Thoracic aorta (tissue), 2 donors: ENCODE measurements around the gene UBE2H. TPM values are rescaled to one million over a fixed set of nuclear protein-coding genes. Genes with fewer than 3 reads are reported as not detected.

Source experiments
- ATAC-seq: fragments of 150-250 bp; one replicate; pipeline ENCODE4 v1.8.0; 2017; ENCODE audit warnings: low read depth; ENCODE audit not compliant: insufficient number of reproducible peaks, low FRiP score
- DNase-seq: peaks from one replicate; pipeline ENCODE4 v3.0.0-alpha.2; 2020; ENCODE audit warnings: low spot score
- H3K27ac ChIP-seq, 2 donors: fragments of 200-600 bp; sonication (generic); 1 replicate in 1 of 2; 2 replicates in 1 of 2; pipeline ENCODE4 v1.5.1; 2016; ENCODE audit warnings: mild to moderate bottlenecking in 2 of 2, moderate library complexity in 2 of 2
- H3K27me3 ChIP-seq: fragments of 200-600 bp; sonication (generic); replicated peaks from 2 replicates; pipeline ENCODE4 v1.6.0; 2016; ENCODE audit warnings: mild to moderate bottlenecking; ENCODE audit not compliant: insufficient read depth
- H3K36me3 ChIP-seq: fragments of 200-600 bp; sonication (generic); one replicate; pipeline ENCODE4 v1.5.1; 2016
- H3K4me1 ChIP-seq, 2 donors: fragments of 200-600 bp; sonication (generic); 1 replicate in 1 of 2; 2 replicates in 1 of 2; pipeline versions ENCODE4 v1.5.1 to v1.6.0; 2016; ENCODE audit warnings: low read depth in 2 of 2, mild to moderate bottlenecking in 1 of 2; ENCODE audit not compliant: control insufficient read depth in 1 of 2
- H3K4me3 ChIP-seq: fragments of 200-600 bp; sonication (generic); 2 replicates; pipeline ENCODE4 v1.5.1; 2016; ENCODE audit warnings: mild to moderate bottlenecking
- H3K9me3 ChIP-seq: fragments of 200-600 bp; sonication (generic); 2 replicates; pipeline ENCODE4 v1.5.1; 2016
- CTCF ChIP-seq: fragments of 200-600 bp; sonication (generic); IDR thresholded peaks from one replicate; pipeline ENCODE4 v1.5.1; 2019; ENCODE audit warnings: antibody characterized with exemption
- total RNA-seq, 2 donors: library from RNA; depleted of rRNA; stranded (reverse); fragments of >200 nt; gene quantifications; one replicate each; pipeline versions ENCODE4 v1.1.0 to v1.2.3, GENCODE V29; 2016

UBE2H gene
- total RNA-seq, 2 donors from 2014 or later, result 136 to 158 TPM

- ATAC-seq (no peak), DNase-seq (no peak)
- no peaks in the 10 kb centered on the region for H3K27me3 ChIP-seq
- H3K9me3 ChIP-seq, result no peaks in the 10 kb centered on the region
- no peaks in the 10 kb centered on the region for H3K36me3 ChIP-seq
- H3K27ac ChIP-seq, result peak overlapping the region in 1 of 2 donors; percentile 98
- peaks cover 28 to 55% of the 10 kb centered on the region in 2 donors for H3K4me1 ChIP-seq
- TF ChIP-seq CTCF, result no peak
- peak overlapping the region; percentile 89 for H3K4me3 ChIP-seq
Measured at GRCh38 chr7:129947049-129947448, 5.7 kb downstream of the UBE2H start.

- Histone ChIP-seq H3K27ac (no peak overlapping the region), H3K9me3 (no peaks in the 10 kb centered on the region), H3K4me3 (no peak overlapping the region), H3K27me3 (no peaks in the 10 kb centered on the region), H3K36me3 (no peaks in the 10 kb centered on the region), H3K4me1 (peaks cover 28 to 62% of the 10 kb centered on the region in 2 donors)
- TF ChIP-seq CTCF, result no peak
- DNase-seq, result no peak
- ATAC-seq, result no peak
Measured at GRCh38 chr7:129946282-129946681, 6.5 kb downstream of the UBE2H start.

GRCh38 chr7:129943352-129943751 is 9.4 kb downstream of the UBE2H start:
- H3K4me1 ChIP-seq, result peaks cover 23 to 70% of the 10 kb centered on the region in 2 donors
- ATAC-seq, result no peak

GRCh38 chr7:129940329-129940728 is 12.4 kb downstream of the UBE2H start:
- no peak for ATAC-seq
- H3K9me3 ChIP-seq, result no peaks in the 10 kb centered on the region
- H3K27me3 ChIP-seq, result no peaks in the 10 kb centered on the region
- H3K27ac ChIP-seq, result no peak overlapping the region
- TF ChIP-seq CTCF, result no peak
- no peaks in the 10 kb centered on the region for H3K36me3 ChIP-seq
- H3K4me3 ChIP-seq, result no peak overlapping the region
- peaks cover 7 to 40% of the 10 kb centered on the region in 2 donors for H3K4me1 ChIP-seq
- DNase-seq, result no peak

More at GRCh38 chr7:129943352-129943751, 9.4 kb downstream of the UBE2H start:
- Histone ChIP-seq H3K9me3 (no peaks in the 10 kb centered on the region), H3K27me3 (no peaks in the 10 kb centered on the region), H3K36me3 (no peaks in the 10 kb centered on the region), H3K4me3 (no peak overlapping the region), H3K27ac (no peak overlapping the region)
- no peak for DNase-seq
- no peak for TF ChIP-seq CTCF

- Histone ChIP-seq H3K4me1 (peaks cover 3 to 40% of the 10 kb centered on the region in 2 donors), H3K36me3 (no peaks in the 10 kb centered on the region), H3K27me3 (no peaks in the 10 kb centered on the region), H3K4me3 (no peak overlapping the region), H3K27ac (no peak overlapping the region), H3K9me3 (no peaks in the 10 kb centered on the region)
- DNase-seq (no peak), ATAC-seq (no peak)
- no peak for TF ChIP-seq CTCF
Measured at GRCh38 chr7:129939881-129940280, 12.9 kb downstream of the UBE2H start.
